K562 (cell line): ENCODE data around the gene PIP5K1B. TPM values are rescaled to one million over a fixed set of nuclear protein-coding genes. Genes with fewer than 3 reads are reported as not detected.
A peak's percentile ranks its signal among the peaks of the same experiment; 100 is the strongest.

Experiments used
- MECOM ChIP-seq: fragments of 250-450 bp; sonication (Bioruptor Pico); IDR thresholded peaks from 2 replicates; pipeline ENCODE4 v1.8.0; 2022; ENCODE audit warnings: inconsistent platforms
- MEF2A ChIP-seq: IDR thresholded peaks from 2 replicates; pipeline ENCODE4 v1.6.1; 2011; ENCODE audit warnings: low read depth, mild to moderate bottlenecking, low read length, moderate library complexity; ENCODE audit not compliant: control insufficient read depth
- RBM22 ChIP-seq: fragments of 200-400 bp; formaldehyde crosslinking; IDR thresholded peaks from 2 replicates; pipeline ENCODE4 v1.6.1; 2018; ENCODE audit warnings: low read length, low read depth; ENCODE audit not compliant: poor library complexity, severe bottlenecking
- TCF3 ChIP-seq: sonication (generic); formaldehyde crosslinking; IDR thresholded peaks from 2 replicates; pipeline ENCODE4 v1.4.0; 2020; ENCODE audit warnings: mild to moderate bottlenecking, missing genetic modification reagents
- ZBTB17 ChIP-seq: fragments of 450-650 bp; formaldehyde crosslinking; IDR thresholded peaks from 2 replicates; pipeline ENCODE4 v1.4.0; 2020; ENCODE audit warnings: mild to moderate bottlenecking
- ZNF197 ChIP-seq: fragments of 200-800 bp; sonication (Bioruptor generic); IDR thresholded peaks from 2 replicates; pipeline ENCODE4 v1.6.1; 2016; ENCODE audit warnings: low read depth, missing genetic modification characterization, missing compliant biosample characterization
- ZNF239 ChIP-seq: fragments of 250-450 bp; sonication (Bioruptor Pico); IDR thresholded peaks from 2 replicates; pipeline ENCODE4 v1.4.0; 2020; ENCODE audit warnings: mild to moderate bottlenecking
- ZNF431 ChIP-seq: sonication (generic); formaldehyde crosslinking; IDR thresholded peaks from 2 replicates; pipeline ENCODE4 v1.8.0; 2022; ENCODE audit warnings: mild to moderate bottlenecking, missing genetic modification reagents
- ZNF507 ChIP-seq: conservative IDR thresholded peaks from 2 replicates; pipeline ENCODE4 v1.6.1; 2017; ENCODE audit warnings: missing genetic modification characterization, missing compliant biosample characterization
- ZNF589 ChIP-seq: fragments of 200-800 bp; sonication (Bioruptor generic); IDR thresholded peaks from 2 replicates; pipeline ENCODE4 v1.6.1; 2016; ENCODE audit warnings: low read depth, missing genetic modification characterization, missing compliant biosample characterization
- polyA plus RNA-seq, 8 experiments: library from polyadenylated mRNA; depleted of rRNA in 4 of 8; stranded (reverse) in 5 of 8; unstranded in 3 of 8; fragments of >200 nt; fragmentation: Nextera tagmentation in 2 of 8; fragmentation: Illumina TruSeq in 1 of 8; extraction: Ambion mirVana in 2 of 8; extraction: Trizol in 1 of 8; gene quantifications; 2 replicates each; pipeline versions ENCODE4 v1.2.1 to v1.2.3, GENCODE V29; 2011 to 2014; ENCODE audit warnings: inconsistent platforms in 1 of 8, missing spikeins in 1 of 8
- total RNA-seq, 7 experiments: library from RNA; depleted of rRNA in 6 of 7; stranded (reverse); fragments of >200 nt in 6 of 7; fragmentation: Illumina TruSeq in 2 of 7; extraction: Trizol in 2 of 7; gene quantifications; 2 replicates each; pipeline versions ENCODE4 v1.2.1 to v1.2.3, GENCODE V29; 2011 to 2021; ENCODE audit warnings: low replicate concordance in 1 of 7
- TF ChIP-seq, protein P1 (sequence below): sonication (generic); formaldehyde crosslinking; IDR thresholded peaks from 2 replicates; pipeline ENCODE4 v1.8.1; 2023; ENCODE audit warnings: mild to moderate bottlenecking, missing genetic modification reagents
- TF ChIP-seq, protein P2 (sequence below): fragments of 250-450 bp; sonication (Bioruptor Pico); IDR thresholded peaks from 2 replicates; pipeline ENCODE4 v1.9.0; 2021; ENCODE audit warnings: mild to moderate bottlenecking
- TF ChIP-seq, protein P3 (sequence below): fragments of 450-650 bp; IDR thresholded peaks from 2 replicates; pipeline ENCODE4 v1.6.1; 2016
- TF ChIP-seq, protein P4 (sequence below): fragments of 150-350 bp; conservative IDR thresholded peaks from 2 replicates; pipeline ENCODE4 v1.6.1; 2014; ENCODE audit warnings: low read length
- TF ChIP-seq, protein P5 (sequence below), 2 experiments: IDR thresholded peaks; 2 replicates each; pipeline ENCODE4 v1.6.1; 2012; ENCODE audit warnings: improper control_type of control experiment in 2 of 2, low read depth in 2 of 2, low read length in 2 of 2, borderline replicate concordance in 1 of 2
- TF ChIP-seq, protein P6 (sequence below): fragments of 250-450 bp; sonication (Bioruptor Pico); IDR thresholded peaks from 2 replicates; pipeline ENCODE4 v1.5.0; 2021; ENCODE audit warnings: mild to moderate bottlenecking, moderate library complexity

The PIP5K1B gene
- total and polyA plus RNA-seq, 9 of the 15 experiments (the other 6 are each of a cell fraction or from before 2014, with no cell fraction given): 3.1 to 12.9 (median 7.4) TPM

DNA sequence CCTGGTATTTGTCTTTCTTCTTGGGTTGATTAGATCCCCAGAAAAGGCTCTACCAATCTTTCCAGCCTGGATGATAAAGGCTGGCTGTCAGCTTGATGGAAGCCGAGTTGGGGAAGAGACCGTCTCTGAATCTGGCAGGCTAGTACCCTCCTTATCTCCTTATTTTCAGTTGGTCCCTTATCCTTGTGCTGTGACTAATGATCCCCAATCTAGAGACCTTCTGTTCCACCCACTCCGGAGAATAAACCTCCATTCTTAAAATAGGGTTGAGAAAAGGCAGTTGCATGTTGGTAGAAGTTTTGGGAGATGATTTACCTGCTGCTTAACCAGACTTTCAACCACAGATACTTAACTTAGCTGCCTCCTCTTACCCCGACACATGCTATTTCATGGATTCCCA is 256.5 kb downstream of the PIP5K1B start (continued):
- TF ChIP-seq, protein P1, sequence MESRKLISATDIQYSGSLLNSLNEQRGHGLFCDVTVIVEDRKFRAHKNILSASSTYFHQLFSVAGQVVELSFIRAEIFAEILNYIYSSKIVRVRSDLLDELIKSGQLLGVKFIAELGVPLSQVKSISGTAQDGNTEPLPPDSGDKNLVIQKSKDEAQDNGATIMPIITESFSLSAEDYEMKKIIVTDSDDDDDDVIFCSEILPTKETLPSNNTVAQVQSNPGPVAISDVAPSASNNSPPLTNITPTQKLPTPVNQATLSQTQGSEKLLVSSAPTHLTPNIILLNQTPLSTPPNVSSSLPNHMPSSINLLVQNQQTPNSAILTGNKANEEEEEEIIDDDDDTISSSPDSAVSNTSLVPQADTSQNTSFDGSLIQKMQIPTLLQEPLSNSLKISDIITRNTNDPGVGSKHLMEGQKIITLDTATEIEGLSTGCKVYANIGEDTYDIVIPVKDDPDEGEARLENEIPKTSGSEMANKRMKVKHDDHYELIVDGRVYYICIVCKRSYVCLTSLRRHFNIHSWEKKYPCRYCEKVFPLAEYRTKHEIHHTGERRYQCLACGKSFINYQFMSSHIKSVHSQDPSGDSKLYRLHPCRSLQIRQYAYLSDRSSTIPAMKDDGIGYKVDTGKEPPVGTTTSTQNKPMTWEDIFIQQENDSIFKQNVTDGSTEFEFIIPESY (CRISPR knock-in tag): no peak
- TF ChIP-seq, protein P2, sequence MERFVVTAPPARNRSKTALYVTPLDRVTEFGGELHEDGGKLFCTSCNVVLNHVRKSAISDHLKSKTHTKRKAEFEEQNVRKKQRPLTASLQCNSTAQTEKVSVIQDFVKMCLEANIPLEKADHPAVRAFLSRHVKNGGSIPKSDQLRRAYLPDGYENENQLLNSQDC (CRISPR knock-in tag): no peak
- TF ChIP-seq ZNF197 (CRISPR knock-in tag): no peak
- TF ChIP-seq ZNF239 (CRISPR knock-in tag): no peak
- TF ChIP-seq ZBTB17 (CRISPR knock-in tag): no peak
- TF ChIP-seq MECOM (CRISPR knock-in tag): peak; percentile 66; the same call in 1 of the 2 replicates
- TF ChIP-seq, protein P3, sequence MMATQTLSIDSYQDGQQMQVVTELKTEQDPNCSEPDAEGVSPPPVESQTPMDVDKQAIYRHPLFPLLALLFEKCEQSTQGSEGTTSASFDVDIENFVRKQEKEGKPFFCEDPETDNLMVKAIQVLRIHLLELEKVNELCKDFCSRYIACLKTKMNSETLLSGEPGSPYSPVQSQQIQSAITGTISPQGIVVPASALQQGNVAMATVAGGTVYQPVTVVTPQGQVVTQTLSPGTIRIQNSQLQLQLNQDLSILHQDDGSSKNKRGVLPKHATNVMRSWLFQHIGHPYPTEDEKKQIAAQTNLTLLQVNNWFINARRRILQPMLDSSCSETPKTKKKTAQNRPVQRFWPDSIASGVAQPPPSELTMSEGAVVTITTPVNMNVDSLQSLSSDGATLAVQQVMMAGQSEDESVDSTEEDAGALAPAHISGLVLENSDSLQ: peak; percentile 87
- TF ChIP-seq, protein P4, sequence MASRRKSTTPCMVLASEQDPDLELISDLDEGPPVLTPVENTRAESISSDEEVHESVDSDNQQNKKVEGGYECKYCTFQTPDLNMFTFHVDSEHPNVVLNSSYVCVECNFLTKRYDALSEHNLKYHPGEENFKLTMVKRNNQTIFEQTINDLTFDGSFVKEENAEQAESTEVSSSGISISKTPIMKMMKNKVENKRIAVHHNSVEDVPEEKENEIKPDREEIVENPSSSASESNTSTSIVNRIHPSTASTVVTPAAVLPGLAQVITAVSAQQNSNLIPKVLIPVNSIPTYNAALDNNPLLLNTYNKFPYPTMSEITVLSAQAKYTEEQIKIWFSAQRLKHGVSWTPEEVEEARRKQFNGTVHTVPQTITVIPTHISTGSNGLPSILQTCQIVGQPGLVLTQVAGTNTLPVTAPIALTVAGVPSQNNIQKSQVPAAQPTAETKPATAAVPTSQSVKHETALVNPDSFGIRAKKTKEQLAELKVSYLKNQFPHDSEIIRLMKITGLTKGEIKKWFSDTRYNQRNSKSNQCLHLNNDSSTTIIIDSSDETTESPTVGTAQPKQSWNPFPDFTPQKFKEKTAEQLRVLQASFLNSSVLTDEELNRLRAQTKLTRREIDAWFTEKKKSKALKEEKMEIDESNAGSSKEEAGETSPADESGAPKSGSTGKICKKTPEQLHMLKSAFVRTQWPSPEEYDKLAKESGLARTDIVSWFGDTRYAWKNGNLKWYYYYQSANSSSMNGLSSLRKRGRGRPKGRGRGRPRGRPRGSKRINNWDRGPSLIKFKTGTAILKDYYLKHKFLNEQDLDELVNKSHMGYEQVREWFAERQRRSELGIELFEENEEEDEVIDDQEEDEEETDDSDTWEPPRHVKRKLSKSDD: no peak
- no peak for TF ChIP-seq RBM22
- no peak for TF ChIP-seq ZNF589 (CRISPR knock-in tag)
- no peak for TF ChIP-seq ZNF507 (tag)
- TF ChIP-seq, protein P5, sequence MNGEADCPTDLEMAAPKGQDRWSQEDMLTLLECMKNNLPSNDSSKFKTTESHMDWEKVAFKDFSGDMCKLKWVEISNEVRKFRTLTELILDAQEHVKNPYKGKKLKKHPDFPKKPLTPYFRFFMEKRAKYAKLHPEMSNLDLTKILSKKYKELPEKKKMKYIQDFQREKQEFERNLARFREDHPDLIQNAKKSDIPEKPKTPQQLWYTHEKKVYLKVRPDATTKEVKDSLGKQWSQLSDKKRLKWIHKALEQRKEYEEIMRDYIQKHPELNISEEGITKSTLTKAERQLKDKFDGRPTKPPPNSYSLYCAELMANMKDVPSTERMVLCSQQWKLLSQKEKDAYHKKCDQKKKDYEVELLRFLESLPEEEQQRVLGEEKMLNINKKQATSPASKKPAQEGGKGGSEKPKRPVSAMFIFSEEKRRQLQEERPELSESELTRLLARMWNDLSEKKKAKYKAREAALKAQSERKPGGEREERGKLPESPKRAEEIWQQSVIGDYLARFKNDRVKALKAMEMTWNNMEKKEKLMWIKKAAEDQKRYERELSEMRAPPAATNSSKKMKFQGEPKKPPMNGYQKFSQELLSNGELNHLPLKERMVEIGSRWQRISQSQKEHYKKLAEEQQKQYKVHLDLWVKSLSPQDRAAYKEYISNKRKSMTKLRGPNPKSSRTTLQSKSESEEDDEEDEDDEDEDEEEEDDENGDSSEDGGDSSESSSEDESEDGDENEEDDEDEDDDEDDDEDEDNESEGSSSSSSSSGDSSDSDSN (IDR thresholded peaks at IDR 0.05; ENCODE audit: borderline replicate concordance in 1 of 2, low read depth in 2 of 2, low read length in 2 of 2): peak in 1 of 2 experiments; percentile 84; a peak in 1 of 4 replicates
- TF ChIP-seq, protein P6, sequence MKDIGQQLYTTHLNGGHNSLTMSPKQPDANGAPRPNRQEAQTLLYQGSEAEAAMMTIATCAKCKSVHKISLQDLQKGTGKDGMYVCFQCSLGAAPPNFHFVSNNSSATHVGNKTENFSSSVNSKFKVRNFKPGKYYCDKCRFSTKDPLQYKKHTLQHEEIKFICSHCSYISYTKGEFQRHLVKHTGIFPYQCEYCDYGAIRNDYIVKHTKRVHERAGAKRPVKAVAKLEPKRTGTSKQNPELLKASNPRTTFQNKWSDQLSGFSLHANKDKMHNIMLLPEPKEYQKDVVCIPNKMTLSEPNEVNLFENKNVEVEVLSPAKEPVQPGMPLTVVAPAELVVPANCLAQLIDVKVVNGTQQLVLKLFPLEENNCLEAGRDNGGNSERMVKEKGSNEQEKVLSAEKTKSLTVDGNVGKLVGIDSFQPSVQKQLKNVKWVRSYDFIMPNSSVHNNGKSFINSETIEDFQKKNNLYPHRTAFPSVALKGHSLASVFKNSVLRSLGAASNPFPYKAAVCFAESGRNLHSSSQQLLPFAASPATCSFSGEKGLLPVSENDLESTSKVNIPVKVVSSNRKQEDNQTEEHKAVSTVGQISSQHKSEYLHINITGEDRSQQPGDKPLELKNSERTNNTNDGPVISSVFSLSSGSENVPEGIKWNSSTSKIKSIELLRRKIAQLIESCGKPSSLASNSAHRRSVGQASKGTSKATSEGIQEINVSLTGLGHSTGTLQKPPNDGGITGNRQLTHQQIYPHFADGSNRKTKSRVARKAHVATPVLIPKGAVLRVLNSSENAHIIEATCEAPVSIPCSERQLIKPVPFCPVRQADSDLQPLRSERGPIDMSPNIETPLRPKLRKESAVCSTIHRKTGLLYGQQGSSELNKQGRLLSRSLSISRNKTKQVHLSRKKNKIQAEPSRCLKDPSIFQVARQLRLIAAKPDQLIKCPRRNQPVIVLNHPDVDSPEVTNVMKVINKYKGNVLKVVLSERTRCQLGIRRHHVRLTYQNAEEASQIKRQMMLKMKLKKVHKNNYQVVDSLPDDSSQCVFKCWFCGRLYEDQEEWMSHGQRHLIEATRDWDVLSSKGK (CRISPR knock-in tag): no peak
- TF ChIP-seq TCF3 (CRISPR knock-in tag): peak; percentile 67
- TF ChIP-seq ZNF431 (CRISPR knock-in tag): no peak
- TF ChIP-seq MEF2A: peak; percentile 59; the same call in 1 of the 2 replicates
